Measurements from ENCODE around the gene CFAP97D2. TPM values are rescaled to one million over a fixed set of nuclear protein-coding genes. Genes with fewer than 3 reads are reported as not detected.
"Not testable (repeated sequence)": the region's sequence is repeated elsewhere in the genome, so short reads cannot be mapped to it uniquely, and the experiment has no call there.

The CFAP97D2 gene
- total RNA-seq, 1 donor from 2014 or later = not detected

DNA sequence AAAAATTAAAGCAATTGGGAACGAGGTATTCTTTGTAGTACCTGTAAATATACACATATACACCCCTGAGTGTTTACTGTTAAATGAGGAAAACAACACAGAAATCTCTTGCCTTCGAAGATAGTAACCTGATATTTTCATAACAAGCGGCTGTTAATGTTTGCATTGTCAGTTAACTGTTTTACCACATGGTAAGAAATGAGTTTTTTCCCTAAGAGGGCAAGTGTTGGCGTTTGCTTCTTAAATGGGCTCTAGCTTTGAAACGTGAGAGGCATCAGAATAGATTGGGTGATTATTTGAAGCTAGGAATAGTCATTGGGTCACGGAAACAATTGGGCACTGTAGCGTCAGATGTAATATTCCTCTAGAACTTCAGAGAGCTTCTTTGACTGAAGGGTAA, 80.3 kb downstream of the CFAP97D2 start:
- Histone ChIP-seq H3K4me3 (ENCODE audit: low read depth, low read length) (no peak overlapping the region), H3K27me3 (ENCODE audit: control insufficient read depth, insufficient read depth, low read length) (no peaks in the 10 kb centered on the region), H3K36me3 (ENCODE audit: control insufficient read depth, insufficient read depth, low read length) (peaks cover 5% of the 10 kb centered on the region)
- TF ChIP-seq, protein P1, sequence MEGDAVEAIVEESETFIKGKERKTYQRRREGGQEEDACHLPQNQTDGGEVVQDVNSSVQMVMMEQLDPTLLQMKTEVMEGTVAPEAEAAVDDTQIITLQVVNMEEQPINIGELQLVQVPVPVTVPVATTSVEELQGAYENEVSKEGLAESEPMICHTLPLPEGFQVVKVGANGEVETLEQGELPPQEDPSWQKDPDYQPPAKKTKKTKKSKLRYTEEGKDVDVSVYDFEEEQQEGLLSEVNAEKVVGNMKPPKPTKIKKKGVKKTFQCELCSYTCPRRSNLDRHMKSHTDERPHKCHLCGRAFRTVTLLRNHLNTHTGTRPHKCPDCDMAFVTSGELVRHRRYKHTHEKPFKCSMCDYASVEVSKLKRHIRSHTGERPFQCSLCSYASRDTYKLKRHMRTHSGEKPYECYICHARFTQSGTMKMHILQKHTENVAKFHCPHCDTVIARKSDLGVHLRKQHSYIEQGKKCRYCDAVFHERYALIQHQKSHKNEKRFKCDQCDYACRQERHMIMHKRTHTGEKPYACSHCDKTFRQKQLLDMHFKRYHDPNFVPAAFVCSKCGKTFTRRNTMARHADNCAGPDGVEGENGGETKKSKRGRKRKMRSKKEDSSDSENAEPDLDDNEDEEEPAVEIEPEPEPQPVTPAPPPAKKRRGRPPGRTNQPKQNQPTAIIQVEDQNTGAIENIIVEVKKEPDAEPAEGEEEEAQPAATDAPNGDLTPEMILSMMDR (IDR thresholded peaks at IDR 0.05; ENCODE audit: insufficient read depth, low read length, poor library complexity, severe bottlenecking) = no peak
- DNase-seq (ENCODE audit: low read depth) = no peak

DNA sequence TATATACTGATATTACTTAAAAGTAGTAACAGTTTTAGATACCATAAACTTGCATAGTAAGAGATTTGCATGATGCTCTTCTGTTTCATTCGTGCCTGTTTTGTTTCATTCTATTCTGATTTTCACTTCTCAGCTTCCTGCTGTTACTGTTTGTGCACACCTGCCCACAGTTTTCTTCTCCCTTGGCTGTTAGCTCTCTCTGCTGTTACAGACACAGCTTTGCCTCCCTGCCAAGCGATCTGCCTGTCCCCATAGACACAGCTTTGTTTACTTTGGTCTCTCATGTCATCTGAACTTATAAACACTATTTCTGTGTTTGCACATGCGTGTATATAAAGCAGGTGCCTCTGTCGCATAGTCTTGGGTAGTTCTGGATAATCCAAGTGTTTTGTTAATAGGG, 80.9 kb downstream of the CFAP97D2 start:
- no peak for DNase-seq (ENCODE audit: low read depth)
- Histone ChIP-seq H3K4me3 (ENCODE audit: low read depth, low read length) (no peak overlapping the region), H3K36me3 (ENCODE audit: control insufficient read depth, insufficient read depth, low read length) (peaks cover 5% of the 10 kb centered on the region), H3K27me3 (ENCODE audit: control insufficient read depth, insufficient read depth, low read length) (no peaks in the 10 kb centered on the region)
- TF ChIP-seq, protein P1 (IDR thresholded peaks at IDR 0.05; ENCODE audit: insufficient read depth, low read length, poor library complexity, severe bottlenecking) = no peak

DNA sequence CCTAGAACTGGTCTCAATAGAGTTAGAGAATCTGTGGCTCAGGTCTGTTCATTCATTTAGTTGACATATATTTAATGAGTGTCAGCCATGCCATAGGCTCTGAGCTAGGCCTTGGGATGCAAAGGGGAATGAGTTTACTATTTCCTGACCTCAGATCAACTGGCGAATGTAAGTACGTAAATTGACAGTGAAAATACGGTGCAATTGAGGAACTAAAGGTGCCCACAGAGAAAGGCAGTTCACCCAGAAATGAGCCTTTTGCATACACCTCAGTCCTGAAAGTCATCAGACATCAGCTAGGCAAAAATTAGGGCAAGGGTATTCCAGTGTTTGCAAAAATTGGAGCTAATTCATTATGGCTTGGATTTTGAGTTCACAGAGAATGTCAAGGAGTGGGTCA, 81.8 kb downstream of the CFAP97D2 start:
- Histone ChIP-seq H3K4me3 (ENCODE audit: low read depth, low read length) (no peak overlapping the region), H3K27me3 (ENCODE audit: control insufficient read depth, insufficient read depth, low read length) (no peaks in the 10 kb centered on the region), H3K36me3 (ENCODE audit: control insufficient read depth, insufficient read depth, low read length) (peaks cover 5% of the 10 kb centered on the region)
- TF ChIP-seq, protein P1 (IDR thresholded peaks at IDR 0.05; ENCODE audit: insufficient read depth, low read length, poor library complexity, severe bottlenecking) = no peak
- no peak for DNase-seq (ENCODE audit: low read depth)

DNA sequence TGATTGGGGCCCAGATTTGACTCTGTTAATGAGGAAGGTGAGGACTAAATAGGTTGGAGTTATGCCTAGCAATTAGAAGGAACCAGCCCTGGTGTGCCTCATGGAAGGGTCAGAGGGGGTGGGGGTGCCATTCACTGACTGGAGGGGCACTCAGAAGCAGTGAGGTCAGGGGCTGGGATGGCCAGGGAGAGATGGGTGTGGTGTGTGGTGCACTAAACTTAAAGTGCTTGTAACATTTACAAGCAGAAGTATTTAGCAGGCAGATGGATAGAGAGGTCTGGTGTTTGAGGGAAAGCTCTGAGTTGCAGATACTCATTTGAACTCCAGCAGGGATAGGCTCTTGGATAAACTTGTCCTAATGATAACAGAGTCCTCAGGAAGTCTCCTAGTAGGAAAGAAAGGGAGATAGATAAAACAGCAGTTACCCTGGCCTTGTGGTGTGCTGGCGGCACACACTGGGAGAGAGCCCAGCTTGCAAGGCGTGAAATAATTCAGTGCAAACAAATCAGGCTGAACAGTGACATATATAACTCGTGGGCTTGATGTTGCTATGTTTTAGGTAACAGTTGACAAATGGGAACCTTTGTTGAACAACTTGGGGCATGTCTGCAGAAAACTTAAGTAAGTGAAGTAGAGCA, 82.4 kb downstream of the CFAP97D2 start:
- no peak overlapping the region for H3K4me3 ChIP-seq (ENCODE audit: low read depth, low read length)
- H3K36me3 ChIP-seq (ENCODE audit: control insufficient read depth, insufficient read depth, low read length) = peaks cover 5% of the 10 kb centered on the region
- TF ChIP-seq, protein P1 (IDR thresholded peaks at IDR 0.05; ENCODE audit: insufficient read depth, low read length, poor library complexity, severe bottlenecking) = no peak
- no peaks in the 10 kb centered on the region for H3K27me3 ChIP-seq (ENCODE audit: control insufficient read depth, insufficient read depth, low read length)
- no peak for DNase-seq (ENCODE audit: low read depth)

DNA sequence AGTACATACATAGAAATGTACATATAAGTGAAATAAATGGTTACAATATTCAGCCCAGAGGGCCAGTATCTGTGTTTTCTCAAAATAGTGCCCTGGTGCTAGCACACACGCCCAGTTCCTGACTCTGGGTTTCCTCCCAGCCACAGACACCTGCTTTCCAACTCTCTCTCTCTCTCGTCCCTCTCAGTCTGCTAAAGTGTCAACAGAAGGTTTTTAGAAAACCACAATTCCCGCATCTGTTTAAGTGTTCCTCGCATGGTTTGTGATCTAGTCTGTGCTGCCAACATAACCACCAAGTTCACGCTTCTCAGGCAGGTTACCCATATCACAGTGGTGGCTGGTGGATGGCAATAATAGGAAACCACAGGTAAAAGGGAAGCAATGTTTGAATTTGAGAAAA, 84.5 kb downstream of the CFAP97D2 start:
- H3K36me3 ChIP-seq (ENCODE audit: control insufficient read depth, insufficient read depth, low read length) = peaks cover 5% of the 10 kb centered on the region
- TF ChIP-seq, protein P1 (IDR thresholded peaks at IDR 0.05; ENCODE audit: insufficient read depth, low read length, poor library complexity, severe bottlenecking) = no peak
- H3K27me3 ChIP-seq (ENCODE audit: control insufficient read depth, insufficient read depth, low read length) = no peaks in the 10 kb centered on the region
- no peak for DNase-seq (ENCODE audit: low read depth)
- no peak overlapping the region for H3K4me3 ChIP-seq (ENCODE audit: low read depth, low read length)

DNA sequence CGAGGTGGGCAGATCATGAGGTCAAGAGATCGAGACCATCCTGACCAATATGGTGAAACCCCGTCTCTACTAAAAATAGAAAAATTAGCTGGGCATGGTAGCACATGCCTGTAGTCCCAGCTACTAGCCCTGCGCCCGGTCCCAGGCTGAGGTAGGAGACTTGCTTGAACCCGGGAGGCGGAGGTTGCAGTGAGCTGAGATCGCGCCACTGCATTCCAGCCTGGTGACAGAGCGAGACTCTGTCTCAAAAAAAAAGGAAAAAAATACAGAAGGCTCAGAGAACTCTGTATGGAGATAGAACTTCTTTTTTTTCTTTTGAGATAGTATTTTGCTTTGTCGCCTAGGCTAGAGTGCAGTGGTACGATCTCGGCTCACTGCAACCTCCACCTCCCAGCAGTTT, 85.3 kb downstream of the CFAP97D2 start:
- not testable (repeated sequence) for H3K36me3 ChIP-seq (ENCODE audit: control insufficient read depth, insufficient read depth, low read length); DNase-seq (ENCODE audit: low read depth); H3K4me3 ChIP-seq (ENCODE audit: low read depth, low read length); H3K27me3 ChIP-seq (ENCODE audit: control insufficient read depth, insufficient read depth, low read length)
